Liver (tissue), 9 donors: Measurements from ENCODE around the gene GJC1. TPM values are rescaled to one million over a fixed set of nuclear protein-coding genes. Genes with fewer than 3 reads are reported as not detected.

ENCODE experiments used
- DNase-seq: peaks from one replicate; pipeline ENCODE4 v3.0.0-alpha.2; 2017; ENCODE audit warnings: low spot score
- H3K27ac ChIP-seq, 2 donors: one replicate each; pipeline ENCODE4 v1.7.0; 2013; ENCODE audit warnings: inconsistent platforms in 2 of 2, low read length in 2 of 2, control low read depth in 1 of 2, low read depth in 1 of 2, mild to moderate bottlenecking in 1 of 2
- H3K27me3 ChIP-seq, 4 donors: one replicate each; pipeline versions ENCODE4 v1.6.1 to v1.7.0; 2013; ENCODE audit warnings: low read length in 3 of 4, inconsistent platforms in 1 of 4, mild to moderate bottlenecking in 1 of 4, moderate library complexity in 1 of 4; ENCODE audit not compliant: control insufficient read depth in 4 of 4, insufficient read depth in 4 of 4
- H3K36me3 ChIP-seq, 4 donors: one replicate each; pipeline versions ENCODE4 v1.6.1 to v1.7.0; 2013; ENCODE audit warnings: low read length in 3 of 4, mild to moderate bottlenecking in 3 of 4, low read depth in 1 of 4, moderate library complexity in 1 of 4; ENCODE audit not compliant: control insufficient read depth in 4 of 4, insufficient read depth in 3 of 4
- H3K4me1 ChIP-seq, 4 donors: one replicate each; pipeline versions ENCODE4 v1.6.1 to v1.7.0; 2013; ENCODE audit warnings: low read length in 3 of 4, mild to moderate bottlenecking in 3 of 4, moderate library complexity in 1 of 4; ENCODE audit not compliant: control insufficient read depth in 4 of 4, insufficient read depth in 4 of 4
- H3K4me3 ChIP-seq, 3 donors: one replicate each; pipeline versions ENCODE4 v1.6.1 to v1.7.0; 2013; ENCODE audit warnings: low read length in 3 of 3, control low read depth in 1 of 3, low read depth in 1 of 3, mild to moderate bottlenecking in 1 of 3
- H3K9ac ChIP-seq, 2 donors: one replicate each; pipeline ENCODE4 v1.7.0; 2013; ENCODE audit warnings: low read length in 2 of 2, mild to moderate bottlenecking in 2 of 2, moderate library complexity in 2 of 2, control low read depth in 1 of 2, low read depth in 1 of 2
- H3K9me3 ChIP-seq, 4 donors: one replicate each; pipeline versions ENCODE4 v1.6.1 to v1.7.0; 2013; ENCODE audit warnings: low read length in 3 of 4; ENCODE audit not compliant: control insufficient read depth in 4 of 4
- EGR1 ChIP-seq, 2 donors: IDR thresholded peaks; 2 replicates each; pipeline ENCODE4 v1.6.1; 2016 to 2018; ENCODE audit warnings: antibody characterized with exemption in 2 of 2, low read depth in 2 of 2
- FOXA1 ChIP-seq: IDR thresholded peaks from 2 replicates; pipeline ENCODE4 v1.6.1; 2016; ENCODE audit warnings: antibody characterized with exemption
- FOXA2 ChIP-seq: IDR thresholded peaks from 2 replicates; pipeline ENCODE4 v1.6.1; 2016; ENCODE audit warnings: antibody characterized with exemption
- GABPA ChIP-seq, 2 donors: IDR thresholded peaks in 1 of 2; conservative IDR thresholded peaks in 1 of 2; 2 replicates each; pipeline ENCODE4 v1.6.1; 2016; ENCODE audit warnings: antibody characterized with exemption in 2 of 2, mild to moderate bottlenecking in 1 of 2, moderate library complexity in 1 of 2
- HNF4A ChIP-seq, 2 donors: conservative IDR thresholded peaks; 2 replicates each; pipeline ENCODE4 v1.6.1; 2016; ENCODE audit warnings: antibody characterized with exemption in 2 of 2, mild to moderate bottlenecking in 2 of 2
- HNF4G ChIP-seq: IDR thresholded peaks from 2 replicates; pipeline ENCODE4 v1.6.1; 2016; ENCODE audit warnings: antibody characterized with exemption
- JUND ChIP-seq, 2 donors: IDR thresholded peaks; 2 replicates each; pipeline ENCODE4 v1.6.1; 2016; ENCODE audit warnings: antibody characterized with exemption in 2 of 2
- NR2F2 ChIP-seq: IDR thresholded peaks from 2 replicates; pipeline ENCODE4 v1.6.1; 2016; ENCODE audit warnings: antibody characterized with exemption
- RAD21 ChIP-seq, 2 donors: IDR thresholded peaks; 2 replicates each; pipeline ENCODE4 v1.6.1; 2016; ENCODE audit warnings: antibody characterized with exemption in 2 of 2, mild to moderate bottlenecking in 2 of 2
- RXRA ChIP-seq, 2 donors: IDR thresholded peaks; 2 replicates each; pipeline ENCODE4 v1.6.1; 2017 to 2018; ENCODE audit warnings: antibody characterized with exemption in 2 of 2, mild to moderate bottlenecking in 1 of 2
- SP1 ChIP-seq: IDR thresholded peaks from 2 replicates; pipeline ENCODE4 v1.6.1; 2018; ENCODE audit warnings: antibody characterized with exemption, mild to moderate bottlenecking
- TAF1 ChIP-seq: conservative IDR thresholded peaks from 2 replicates; pipeline ENCODE4 v1.6.1; 2016; ENCODE audit warnings: antibody characterized with exemption, mild to moderate bottlenecking
- YY1 ChIP-seq: IDR thresholded peaks from 2 replicates; pipeline ENCODE4 v1.6.1; 2016; ENCODE audit warnings: antibody characterized with exemption, mild to moderate bottlenecking
- WGBS: extraction: QIAGEN DNeasy Blood & Tissue Kit; methylation state at CpG from one replicate; pipeline ENCODE4 v1.1.7; 2013; 5-methylcytosine and 5-hydroxymethylcytosine counted together
- polyA plus RNA-seq, 2 donors: library from polyadenylated mRNA; stranded (reverse) in 1 of 2; unstranded in 1 of 2; fragments of 200-250 nt in 1 of 2; fragments of >200 nt in 1 of 2; fragmentation: Nextera tagmentation in 1 of 2; extraction: Ambion mirVana in 1 of 2; gene quantifications; one replicate each; pipeline versions ENCODE4 v1.2.1 to v1.2.3, GENCODE V29; 2013 to 2015
- total RNA-seq, 2 donors: library from RNA; depleted of rRNA; stranded (reverse); fragments of >200 nt; gene quantifications; one replicate each; pipeline ENCODE4 v1.2.3, GENCODE V29; 2014
- TF ChIP-seq, protein P1 (sequence below): IDR thresholded peaks from 2 replicates; pipeline ENCODE4 v1.6.1; 2016; ENCODE audit warnings: antibody characterized with exemption
- TF ChIP-seq, protein P2 (sequence below): fragments of 150-350 bp; IDR thresholded peaks from 2 replicates; pipeline ENCODE4 v1.5.1; 2017; ENCODE audit warnings: improper control_type of control experiment, low read depth, low read length; ENCODE audit not compliant: missing input control
- donor health status: healthy.
- donor health status: healthy.
- donor health status: healthy.
- donor health status: healthy.
- donor health status: healthy.

The GJC1 gene
- total and polyA plus RNA-seq, 4 donors: 0.17 to 1.4 (median 0.77) TPM

GRCh38 chr17:44840274-44840673 lies 10.2 kb upstream of the GJC1 start:
- H3K36me3 ChIP-seq: no peaks in the 10 kb centered on the region
- H3K9me3 ChIP-seq: no peaks in the 10 kb centered on the region
- H3K27me3 ChIP-seq: no peaks in the 10 kb centered on the region
- no peaks in the 10 kb centered on the region for H3K4me1 ChIP-seq
- WGBS: 83% methylated on average over 4 of the region's 4 CpGs
- H3K4me3 ChIP-seq: no peak overlapping the region
- no peak overlapping the region for H3K27ac ChIP-seq
- no peak overlapping the region for H3K9ac ChIP-seq
- no peak for DNase-seq
- TF ChIP-seq HNF4G: no peak
- TF ChIP-seq, protein P1, sequence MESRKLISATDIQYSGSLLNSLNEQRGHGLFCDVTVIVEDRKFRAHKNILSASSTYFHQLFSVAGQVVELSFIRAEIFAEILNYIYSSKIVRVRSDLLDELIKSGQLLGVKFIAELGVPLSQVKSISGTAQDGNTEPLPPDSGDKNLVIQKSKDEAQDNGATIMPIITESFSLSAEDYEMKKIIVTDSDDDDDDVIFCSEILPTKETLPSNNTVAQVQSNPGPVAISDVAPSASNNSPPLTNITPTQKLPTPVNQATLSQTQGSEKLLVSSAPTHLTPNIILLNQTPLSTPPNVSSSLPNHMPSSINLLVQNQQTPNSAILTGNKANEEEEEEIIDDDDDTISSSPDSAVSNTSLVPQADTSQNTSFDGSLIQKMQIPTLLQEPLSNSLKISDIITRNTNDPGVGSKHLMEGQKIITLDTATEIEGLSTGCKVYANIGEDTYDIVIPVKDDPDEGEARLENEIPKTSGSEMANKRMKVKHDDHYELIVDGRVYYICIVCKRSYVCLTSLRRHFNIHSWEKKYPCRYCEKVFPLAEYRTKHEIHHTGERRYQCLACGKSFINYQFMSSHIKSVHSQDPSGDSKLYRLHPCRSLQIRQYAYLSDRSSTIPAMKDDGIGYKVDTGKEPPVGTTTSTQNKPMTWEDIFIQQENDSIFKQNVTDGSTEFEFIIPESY: no peak
- TF ChIP-seq, protein P2, sequence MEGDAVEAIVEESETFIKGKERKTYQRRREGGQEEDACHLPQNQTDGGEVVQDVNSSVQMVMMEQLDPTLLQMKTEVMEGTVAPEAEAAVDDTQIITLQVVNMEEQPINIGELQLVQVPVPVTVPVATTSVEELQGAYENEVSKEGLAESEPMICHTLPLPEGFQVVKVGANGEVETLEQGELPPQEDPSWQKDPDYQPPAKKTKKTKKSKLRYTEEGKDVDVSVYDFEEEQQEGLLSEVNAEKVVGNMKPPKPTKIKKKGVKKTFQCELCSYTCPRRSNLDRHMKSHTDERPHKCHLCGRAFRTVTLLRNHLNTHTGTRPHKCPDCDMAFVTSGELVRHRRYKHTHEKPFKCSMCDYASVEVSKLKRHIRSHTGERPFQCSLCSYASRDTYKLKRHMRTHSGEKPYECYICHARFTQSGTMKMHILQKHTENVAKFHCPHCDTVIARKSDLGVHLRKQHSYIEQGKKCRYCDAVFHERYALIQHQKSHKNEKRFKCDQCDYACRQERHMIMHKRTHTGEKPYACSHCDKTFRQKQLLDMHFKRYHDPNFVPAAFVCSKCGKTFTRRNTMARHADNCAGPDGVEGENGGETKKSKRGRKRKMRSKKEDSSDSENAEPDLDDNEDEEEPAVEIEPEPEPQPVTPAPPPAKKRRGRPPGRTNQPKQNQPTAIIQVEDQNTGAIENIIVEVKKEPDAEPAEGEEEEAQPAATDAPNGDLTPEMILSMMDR: no peak
- no peak for TF ChIP-seq HNF4A (conservative IDR thresholded peaks at IDR 0.05)
- no peak for TF ChIP-seq EGR1 (IDR thresholded peaks at IDR 0.05; ENCODE audit: low read depth in 2 of 2)
- no peak for TF ChIP-seq FOXA1
- no peak for TF ChIP-seq FOXA2

DNA sequence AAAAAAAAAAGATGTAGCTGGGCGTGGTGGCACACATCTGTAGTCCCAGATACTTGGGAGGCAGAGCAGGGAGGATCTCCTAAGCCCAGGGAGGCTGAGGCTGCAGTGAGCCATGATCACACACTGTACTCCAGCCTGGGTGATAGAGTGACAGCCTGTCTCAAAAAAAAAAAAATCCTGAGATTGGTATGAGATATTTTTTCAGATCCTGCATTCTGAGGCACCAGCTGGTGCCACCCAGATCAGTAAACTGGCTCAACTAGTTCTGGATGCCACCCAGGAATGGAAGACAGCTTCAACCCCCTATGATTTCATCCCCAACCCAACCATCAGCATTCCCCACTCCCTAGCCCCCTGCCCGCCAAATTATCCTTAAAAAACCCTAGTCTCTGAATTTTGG lies 7.1 kb upstream of the GJC1 start:
- WGBS: 78% methylated on average over 2 of the region's 2 CpGs
- no peaks in the 10 kb centered on the region for H3K4me1 ChIP-seq
- TF ChIP-seq FOXA2 (no peak), FOXA1 (no peak), JUND (IDR thresholded peaks at IDR 0.05) (no peak), HNF4G (no peak), GABPA (IDR thresholded peaks at IDR 0.05 in 1 of 2, conservative IDR thresholded peaks at IDR 0.05 in 1 of 2) (no peak), TAF1 (no peak), RAD21 (IDR thresholded peaks at IDR 0.05) (no peak), NR2F2 (no peak), HNF4A (conservative IDR thresholded peaks at IDR 0.05) (no peak), RXRA (IDR thresholded peaks at IDR 0.05) (no peak), SP1 (no peak), YY1 (no peak), EGR1 (IDR thresholded peaks at IDR 0.05; ENCODE audit: low read depth in 2 of 2) (no peak)
- TF ChIP-seq, protein P2: no peak
- TF ChIP-seq, protein P1: no peak
- peaks cover 0 to 3% (median 1%) of the 10 kb centered on the region in 4 donors for H3K27me3 ChIP-seq
- no peak for DNase-seq
- no peak overlapping the region for H3K9ac ChIP-seq
- H3K4me3 ChIP-seq: no peak overlapping the region
- H3K36me3 ChIP-seq: no peaks in the 10 kb centered on the region
- no peak overlapping the region for H3K27ac ChIP-seq
- H3K9me3 ChIP-seq: no peaks in the 10 kb centered on the region
